ENCODE results near the gene RBBP8NL.
A peak's percentile ranks its signal among the peaks of the same experiment; 100 is the strongest.

DNA sequence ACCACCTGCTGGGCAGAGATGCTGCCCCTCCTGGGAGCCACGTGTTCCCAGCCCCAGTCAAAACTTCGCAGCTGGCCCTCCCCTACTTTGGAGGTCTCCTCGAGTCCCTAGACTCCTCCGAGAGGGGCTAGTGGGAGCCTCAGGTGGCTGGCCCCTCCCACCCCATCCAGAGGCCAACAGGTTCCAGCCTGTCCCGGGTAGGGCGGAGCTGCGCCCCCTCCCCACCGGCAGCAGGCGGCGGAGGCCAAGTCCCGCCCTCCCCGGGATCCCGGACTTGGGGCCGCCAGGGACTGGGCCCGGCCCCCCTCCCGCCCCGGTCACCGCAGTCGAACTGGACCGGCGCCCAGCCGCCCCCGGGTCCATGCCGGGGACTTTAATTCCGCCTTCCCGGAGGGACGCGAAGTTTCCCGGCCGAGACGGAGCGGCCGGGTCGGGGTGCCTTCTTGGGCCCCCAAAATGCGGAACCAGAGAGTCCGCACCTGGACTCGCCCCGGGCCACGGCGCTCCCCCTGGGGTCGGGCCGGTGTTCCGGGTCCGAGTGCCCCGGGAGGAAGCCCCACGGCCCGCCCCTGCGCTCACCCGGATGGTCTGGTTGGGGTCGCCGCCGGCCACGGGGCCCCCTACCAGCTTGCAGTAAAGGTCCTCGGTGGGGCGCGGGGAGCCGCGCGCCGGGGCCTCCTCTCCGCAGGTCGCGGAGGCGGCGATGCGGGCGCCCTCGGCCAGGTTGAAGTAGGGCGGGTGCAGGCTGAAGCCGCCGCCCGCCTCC is 60.8 kb downstream of the RBBP8NL start:
- TF ChIP-seq, protein P1, sequence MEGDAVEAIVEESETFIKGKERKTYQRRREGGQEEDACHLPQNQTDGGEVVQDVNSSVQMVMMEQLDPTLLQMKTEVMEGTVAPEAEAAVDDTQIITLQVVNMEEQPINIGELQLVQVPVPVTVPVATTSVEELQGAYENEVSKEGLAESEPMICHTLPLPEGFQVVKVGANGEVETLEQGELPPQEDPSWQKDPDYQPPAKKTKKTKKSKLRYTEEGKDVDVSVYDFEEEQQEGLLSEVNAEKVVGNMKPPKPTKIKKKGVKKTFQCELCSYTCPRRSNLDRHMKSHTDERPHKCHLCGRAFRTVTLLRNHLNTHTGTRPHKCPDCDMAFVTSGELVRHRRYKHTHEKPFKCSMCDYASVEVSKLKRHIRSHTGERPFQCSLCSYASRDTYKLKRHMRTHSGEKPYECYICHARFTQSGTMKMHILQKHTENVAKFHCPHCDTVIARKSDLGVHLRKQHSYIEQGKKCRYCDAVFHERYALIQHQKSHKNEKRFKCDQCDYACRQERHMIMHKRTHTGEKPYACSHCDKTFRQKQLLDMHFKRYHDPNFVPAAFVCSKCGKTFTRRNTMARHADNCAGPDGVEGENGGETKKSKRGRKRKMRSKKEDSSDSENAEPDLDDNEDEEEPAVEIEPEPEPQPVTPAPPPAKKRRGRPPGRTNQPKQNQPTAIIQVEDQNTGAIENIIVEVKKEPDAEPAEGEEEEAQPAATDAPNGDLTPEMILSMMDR (conservative IDR thresholded peaks at IDR 0.05 in 1 of 2, IDR thresholded peaks at IDR 0.05 in 1 of 2; ENCODE audit: low read depth in 1 of 2, low read length in 2 of 2), result no peak
- peak; percentile 56 for TF ChIP-seq EZH2 (IDR thresholded peaks at IDR 0.05; ENCODE audit: low read length, missing control alignments)

Data from fibroblast of lung (primary cell).